GM18508 (cell line): ENCODE measurements around the gene PAAF1.

ENCODE experiments used
- ATAC-seq: cut with Tn5 transposase; IDR thresholded peaks from one replicate; pipeline ENCODE4 v1.9.1; 2021; ENCODE audit warnings: moderate number of reproducible peaks; ENCODE audit not compliant: insufficient read depth, unreplicated experiment

The PAAF1 gene

DNA sequence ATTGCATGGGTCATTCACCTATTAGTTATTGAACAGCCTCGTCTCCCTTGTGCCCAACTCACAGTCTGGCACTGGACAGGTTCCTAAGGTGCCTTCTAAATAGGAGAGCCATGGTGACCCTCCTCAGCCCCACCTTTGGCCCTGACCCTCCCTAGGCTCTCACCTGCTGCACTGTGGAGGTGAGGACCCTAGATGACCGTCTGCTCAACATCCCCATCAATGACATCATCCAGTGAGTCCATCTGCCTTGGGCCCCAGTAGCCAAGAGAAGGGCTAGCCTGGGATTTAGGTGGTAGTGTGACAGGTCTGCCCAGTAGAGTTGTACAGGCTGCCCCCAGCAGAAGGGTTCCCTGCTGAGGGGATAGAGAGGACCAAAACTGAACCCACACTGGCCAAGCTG is 92.3 kb downstream of the PAAF1 start:
- ATAC-seq: no peak

DNA sequence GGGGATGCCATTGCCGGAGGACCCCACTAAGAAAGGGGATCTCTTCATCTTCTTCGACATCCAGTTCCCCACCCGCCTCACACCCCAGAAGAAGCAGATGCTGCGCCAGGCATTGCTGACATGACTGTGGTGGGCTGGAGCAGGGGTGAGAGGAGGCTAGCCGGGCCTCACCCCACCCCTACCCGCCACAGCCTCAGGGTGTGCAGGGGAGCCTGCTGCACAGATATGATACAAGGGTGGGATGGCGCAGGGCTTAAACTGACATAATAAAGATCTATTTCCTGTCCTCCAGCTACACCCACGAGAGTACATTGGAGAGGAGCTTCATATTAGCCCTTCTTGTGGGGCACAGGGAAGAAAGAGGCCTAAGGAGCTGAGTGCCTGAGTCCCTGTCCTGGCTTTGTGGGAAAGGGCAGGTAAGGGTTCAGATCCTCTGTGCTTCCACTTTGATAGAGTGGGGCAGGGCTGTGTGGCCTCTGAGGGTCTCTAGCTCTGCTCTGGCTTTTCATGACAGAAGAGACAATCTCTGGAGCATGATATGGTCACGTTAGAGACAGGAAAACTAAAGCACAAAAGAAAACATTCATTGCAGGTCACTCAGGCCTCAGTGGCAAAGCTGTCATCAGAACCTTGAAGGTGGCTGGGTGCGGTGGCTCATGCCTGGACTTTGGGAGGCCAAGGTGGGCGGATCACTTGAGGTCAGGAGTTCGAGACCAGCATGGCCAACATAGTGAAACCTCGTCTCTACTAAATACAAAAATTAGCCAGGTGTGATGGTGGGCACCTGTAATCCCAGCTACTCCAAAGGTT is 93.4 kb downstream of the PAAF1 start:
- ATAC-seq: no peak

GRCh38 chr11:73971175-73971719 is 94.4 kb downstream of the PAAF1 start:
- ATAC-seq: no peak

GRCh38 chr11:73972187-73972586 is 95.4 kb downstream of the PAAF1 start:
- ATAC-seq: no peak

- ATAC-seq: no peak
These were observed 96.0 kb downstream of the PAAF1 start for GRCh38 chr11:73972620-73973449.

DNA sequence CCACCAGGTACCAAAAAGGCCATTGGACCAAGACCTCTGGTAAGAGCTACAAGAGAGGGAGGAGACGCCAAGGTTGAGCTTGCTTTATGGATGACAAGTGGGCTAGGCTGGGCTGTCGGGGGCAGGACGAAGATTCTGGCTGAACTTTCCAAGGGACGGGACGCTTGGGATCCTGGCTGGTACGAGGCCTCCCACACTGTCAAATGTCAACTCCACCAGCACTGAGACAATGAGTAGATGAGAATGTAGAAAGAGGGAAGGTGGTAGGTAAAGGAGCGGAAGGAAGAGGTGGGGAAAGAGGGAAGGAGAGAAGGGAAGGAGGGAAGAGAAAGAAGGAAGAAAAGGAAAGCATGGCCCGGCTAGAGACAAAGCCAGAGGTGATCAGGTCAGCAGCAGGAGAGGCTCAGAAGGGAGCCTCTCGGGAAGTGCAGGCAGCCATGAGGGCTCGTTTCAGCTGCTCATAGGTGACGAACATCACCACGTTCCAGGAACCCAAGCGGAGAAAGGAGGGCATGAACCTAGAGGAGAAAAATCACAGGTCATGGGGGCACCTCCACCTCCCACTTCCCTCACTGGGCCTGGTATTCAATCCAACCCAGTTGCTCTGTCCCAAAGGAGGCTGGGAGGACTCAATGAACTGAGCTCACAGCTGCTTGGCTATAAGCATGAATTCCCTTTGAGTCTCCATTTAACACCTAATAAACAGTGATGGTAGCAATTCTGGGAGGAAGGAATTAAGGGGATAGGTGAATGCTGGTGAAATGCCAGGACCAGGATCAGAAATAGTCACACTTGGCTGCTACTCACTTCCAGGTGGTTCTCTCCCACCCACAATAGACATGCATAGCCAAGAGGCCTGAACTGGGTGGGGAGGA is 98.0 kb downstream of the PAAF1 start:
- ATAC-seq: no peak

DNA sequence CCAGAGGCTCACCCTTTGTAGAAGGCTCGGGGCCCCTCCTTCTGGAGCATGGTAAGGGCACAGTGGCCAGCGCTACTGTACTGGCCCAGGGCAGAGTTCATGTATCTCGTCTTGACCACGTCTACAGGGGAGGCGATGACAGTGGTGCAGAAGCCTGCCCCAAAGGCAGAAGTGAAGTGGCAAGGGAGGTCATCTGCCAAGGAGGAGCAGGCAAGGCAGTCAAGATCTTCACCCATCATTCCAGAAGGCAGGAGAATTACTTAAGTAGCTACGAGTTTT is 98.6 kb downstream of the PAAF1 start:
- no peak for ATAC-seq

- no peak for ATAC-seq
These were observed 99.8 kb downstream of the PAAF1 start for GRCh38 chr11:73976451-73977151.

- ATAC-seq: no peak
These were observed 101.2 kb downstream of the PAAF1 start for GRCh38 chr11:73977856-73978519.

- ATAC-seq: no peak
These were observed 101.8 kb downstream of the PAAF1 start for GRCh38 chr11:73978576-73979086.

- peak; percentile 35 for ATAC-seq
These were observed 103.5 kb downstream of the PAAF1 start for GRCh38 chr11:73980001-73980961.
